ENCODE measurements around the gene PCDHB7. TPM values are rescaled to one million over a fixed set of nuclear protein-coding genes. Genes with fewer than 3 reads are reported as not detected.
"Not testable (repeated sequence)": the region's sequence is repeated elsewhere in the genome, so short reads cannot be mapped to it uniquely, and the experiment has no call there.

The PCDHB7 gene
- total RNA-seq, 1 donor from 2014 or later: 0.63 TPM

GRCh38 chr5:141186897-141187512 lies 14.6 kb downstream of the PCDHB7 start, which contains the start of gene PCDHB9:
Gene PCDHB9 (plus strand): TSS chr5:141187161. CDS start chr5:141187319, 158 bp downstream.
- H3K27me3 Mint-ChIP-seq: no peaks in the 10 kb centered on the region
- DNase-seq (ENCODE audit: extremely low spot score, unreplicated experiment): no peak
- peak; percentile 68 for TF ChIP-seq CTCF (conservative IDR thresholded peaks at IDR 0.05)
- H3K4me3 Mint-ChIP-seq: peak within 1 kb of the TSS; percentile 60
- H3K9me3 Mint-ChIP-seq: peaks cover 17% of the 10 kb centered on the region
- peak within 1 kb of the TSS; percentile 10 for H3K27ac Mint-ChIP-seq
- H3K4me1 Mint-ChIP-seq (ENCODE audit: unreplicated experiment): no peaks in the 10 kb centered on the region
- peaks cover 21% of the 10 kb centered on the region for H3K36me3 Mint-ChIP-seq

DNA sequence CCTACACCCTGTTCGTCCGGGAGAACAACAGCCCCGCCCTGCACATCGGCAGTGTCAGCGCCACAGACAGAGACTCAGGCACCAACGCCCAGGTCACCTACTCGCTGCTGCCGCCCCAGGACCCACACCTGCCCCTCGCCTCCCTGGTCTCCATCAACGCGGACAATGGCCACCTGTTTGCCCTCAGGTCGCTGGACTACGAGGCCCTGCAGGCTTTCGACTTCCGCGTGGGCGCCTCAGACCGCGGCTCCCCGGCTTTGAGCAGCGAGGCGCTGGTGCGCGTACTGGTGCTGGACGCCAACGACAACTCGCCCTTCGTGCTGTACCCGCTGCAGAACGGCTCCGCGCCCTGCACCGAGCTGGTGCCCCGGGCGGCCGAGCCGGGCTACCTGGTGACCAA lies 16.2 kb downstream of the PCDHB7 start:
- not testable (repeated sequence) for H3K4me1 Mint-ChIP-seq (ENCODE audit: unreplicated experiment); H3K27ac Mint-ChIP-seq; H3K27me3 Mint-ChIP-seq; DNase-seq (ENCODE audit: extremely low spot score, unreplicated experiment); H3K4me3 Mint-ChIP-seq
- H3K9me3 Mint-ChIP-seq: peaks cover 13% of the 10 kb centered on the region
- H3K36me3 Mint-ChIP-seq: peaks cover 14% of the 10 kb centered on the region

DNA sequence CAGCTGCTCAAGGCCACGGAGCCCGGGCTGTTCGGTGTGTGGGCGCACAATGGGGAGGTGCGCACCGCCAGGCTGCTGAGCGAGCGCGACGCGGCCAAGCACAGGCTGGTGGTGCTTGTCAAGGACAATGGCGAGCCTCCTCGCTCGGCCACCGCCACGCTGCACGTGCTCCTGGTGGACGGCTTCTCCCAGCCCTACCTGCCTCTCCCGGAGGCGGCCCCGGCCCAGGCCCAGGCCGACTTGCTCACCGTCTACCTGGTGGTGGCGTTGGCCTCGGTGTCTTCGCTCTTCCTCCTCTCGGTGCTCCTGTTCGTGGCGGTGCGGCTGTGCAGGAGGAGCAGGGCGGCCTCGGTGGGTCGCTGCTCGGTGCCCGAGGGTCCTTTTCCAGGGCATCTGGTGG lies 16.7 kb downstream of the PCDHB7 start:
- not testable (repeated sequence) for H3K4me1 Mint-ChIP-seq (ENCODE audit: unreplicated experiment); H3K27ac Mint-ChIP-seq
- H3K9me3 Mint-ChIP-seq: peaks cover 13% of the 10 kb centered on the region

DNA sequence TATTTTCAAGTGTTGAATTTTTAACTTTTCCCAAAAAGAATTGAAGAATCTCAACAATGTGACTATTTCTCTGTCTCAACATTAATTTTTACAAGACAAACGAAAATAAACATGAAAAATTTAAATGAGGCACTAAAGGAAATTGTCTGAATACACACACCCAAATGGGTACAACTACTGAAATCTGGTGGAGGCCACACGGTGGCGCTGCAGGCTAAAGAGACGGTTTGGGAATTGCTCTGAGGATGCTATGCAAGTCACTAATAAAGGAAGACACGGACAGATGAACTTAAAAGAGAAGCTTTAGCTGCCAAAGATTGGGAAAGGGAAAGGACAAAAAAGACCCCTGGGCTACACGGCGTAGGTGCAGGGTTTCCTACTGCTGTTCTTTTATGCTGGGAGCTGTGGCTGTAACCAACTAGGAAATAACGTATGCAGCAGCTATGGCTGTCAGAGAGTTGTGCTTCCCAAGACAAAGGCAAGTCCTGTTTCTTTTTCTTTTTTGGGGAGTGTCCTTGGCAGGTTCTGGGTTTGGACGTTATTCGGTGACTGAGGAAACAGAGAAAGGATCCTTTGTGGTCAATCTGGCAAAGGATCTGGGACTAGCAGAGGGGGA lies 19.8 kb downstream of the PCDHB7 start, which contains the start of gene PCDHB10:
Gene PCDHB10 (plus strand): TSS at position 244 of the 616 bp plus-strand sequence. CDS start 200 bp downstream, at position 444.
- peak within 1 kb of the TSS; percentile 80 for H3K4me3 Mint-ChIP-seq
- peaks cover 8% of the 10 kb centered on the region for H3K9me3 Mint-ChIP-seq
- no peak within 1 kb of the TSS for H3K27ac Mint-ChIP-seq
- no peaks in the 10 kb centered on the region for H3K4me1 Mint-ChIP-seq (ENCODE audit: unreplicated experiment)
- DNase-seq (ENCODE audit: extremely low spot score, unreplicated experiment): no peak
- no peaks in the 10 kb centered on the region for H3K27me3 Mint-ChIP-seq
- peak; percentile 71 for TF ChIP-seq CTCF (conservative IDR thresholded peaks at IDR 0.05)
- peaks cover 4% of the 10 kb centered on the region for H3K36me3 Mint-ChIP-seq

More for the DNA sequence above, 16.7 kb downstream of the PCDHB7 start:
- peaks cover 14% of the 10 kb centered on the region for H3K36me3 Mint-ChIP-seq
- H3K4me3 Mint-ChIP-seq; H3K27me3 Mint-ChIP-seq; DNase-seq (ENCODE audit: extremely low spot score, unreplicated experiment): not testable (repeated sequence)

- H3K9me3 Mint-ChIP-seq; H3K27ac Mint-ChIP-seq; H3K27me3 Mint-ChIP-seq; DNase-seq (ENCODE audit: extremely low spot score, unreplicated experiment); H3K4me1 Mint-ChIP-seq (ENCODE audit: unreplicated experiment); H3K4me3 Mint-ChIP-seq; H3K36me3 Mint-ChIP-seq: not testable (repeated sequence)
Observed at GRCh38 chr5:141194332-141194731, 21.9 kb downstream of the PCDHB7 start.

DNA sequence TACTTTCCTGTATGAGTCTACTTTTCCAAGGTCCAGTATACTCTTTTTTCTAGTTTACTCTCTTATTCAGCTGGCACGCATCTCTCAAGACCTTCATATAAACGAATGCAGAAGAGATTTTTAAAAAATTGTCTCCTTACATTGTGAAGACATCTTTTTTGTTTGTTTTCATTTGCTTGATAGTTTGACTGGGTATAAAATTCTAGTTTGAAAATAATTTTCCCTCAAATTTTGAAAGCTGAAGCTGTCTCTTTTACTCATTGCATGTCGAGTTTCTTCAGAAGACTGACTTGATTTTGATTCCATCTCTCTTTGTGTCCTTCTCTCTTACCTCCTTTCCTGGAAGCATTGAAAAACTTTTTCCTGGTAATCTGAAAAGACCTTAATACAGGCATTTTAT lies 23.9 kb downstream of the PCDHB7 start:
- H3K9me3 Mint-ChIP-seq: peaks cover 4% of the 10 kb centered on the region
- H3K36me3 Mint-ChIP-seq: peaks cover 4% of the 10 kb centered on the region
- no peak overlapping the region for H3K4me3 Mint-ChIP-seq
- no peaks in the 10 kb centered on the region for H3K27me3 Mint-ChIP-seq
- DNase-seq (ENCODE audit: extremely low spot score, unreplicated experiment): no peak
- no peak overlapping the region for H3K27ac Mint-ChIP-seq
- no peak for TF ChIP-seq CTCF (conservative IDR thresholded peaks at IDR 0.05)
- no peaks in the 10 kb centered on the region for H3K4me1 Mint-ChIP-seq (ENCODE audit: unreplicated experiment)

Data from type B pancreatic cell (in vitro differentiated cells).